ENCODE data around the gene CGB3. TPM values are rescaled to one million over a fixed set of nuclear protein-coding genes. Genes with fewer than 3 reads are reported as not detected.
"Not testable (repeated sequence)": the region's sequence is repeated elsewhere in the genome, so short reads cannot be mapped to it uniquely, and the experiment has no call there.

The CGB3 gene
- total RNA-seq, 1 experiment from 2014 or later = not detected

DNA sequence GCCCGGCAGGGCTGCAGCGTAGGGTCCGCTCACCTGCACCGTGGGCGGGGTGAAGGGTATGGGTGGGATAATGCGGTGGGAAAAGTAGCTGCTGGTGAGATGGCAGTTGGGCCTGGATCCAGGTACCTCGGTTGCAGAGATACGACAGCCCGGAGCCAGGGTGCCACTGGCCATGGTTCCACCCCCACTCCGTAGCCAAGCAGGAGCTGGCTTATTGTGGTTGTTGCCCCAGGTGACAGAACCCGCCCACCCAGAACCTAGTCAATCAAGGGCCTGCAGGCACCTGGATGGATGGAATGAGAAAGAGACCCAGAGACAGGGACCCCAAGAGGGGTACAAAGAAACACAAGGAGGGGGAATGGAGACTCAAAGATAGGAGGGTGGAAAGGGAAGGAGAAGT lies 3.8 kb downstream of the CGB3 start:
- ChIA-PET POLR2A (no interaction called here), CTCF (no interaction called here)
- Histone ChIP-seq H3K36me3 (ENCODE audit: control insufficient read depth, insufficient read depth, low read length) (no peaks in the 10 kb centered on the region), H3K9me3 (ENCODE audit: control insufficient read depth, insufficient read depth, low read depth, low read length) (no peaks in the 10 kb centered on the region), H3K27me3 (ENCODE audit: control insufficient read depth, insufficient read depth, low read length) (no peaks in the 10 kb centered on the region), H3K4me3 (ENCODE audit: low read depth in 2 of 2, low read length in 2 of 2) (no peak overlapping the region), H3K27ac (ENCODE audit: low read length) (no peak overlapping the region), H3K4me1 (ENCODE audit: control insufficient read depth, insufficient read depth, low read length) (no peaks in the 10 kb centered on the region; the same call in 1 of the 2 replicates)
- in situ Hi-C loops (cut with HindIII; ENCODE audit: low pct_unique_long_range_greater_than_20kb, low sequenced_read_pairs) (no loop called here), intact Hi-C loops (cut with micrococcal nuclease; ENCODE audit: unreplicated experiment) (no loop called here)
- no peak for DNase-seq (ENCODE audit: low read depth, low spot score)
- TF ChIP-seq, protein P1, sequence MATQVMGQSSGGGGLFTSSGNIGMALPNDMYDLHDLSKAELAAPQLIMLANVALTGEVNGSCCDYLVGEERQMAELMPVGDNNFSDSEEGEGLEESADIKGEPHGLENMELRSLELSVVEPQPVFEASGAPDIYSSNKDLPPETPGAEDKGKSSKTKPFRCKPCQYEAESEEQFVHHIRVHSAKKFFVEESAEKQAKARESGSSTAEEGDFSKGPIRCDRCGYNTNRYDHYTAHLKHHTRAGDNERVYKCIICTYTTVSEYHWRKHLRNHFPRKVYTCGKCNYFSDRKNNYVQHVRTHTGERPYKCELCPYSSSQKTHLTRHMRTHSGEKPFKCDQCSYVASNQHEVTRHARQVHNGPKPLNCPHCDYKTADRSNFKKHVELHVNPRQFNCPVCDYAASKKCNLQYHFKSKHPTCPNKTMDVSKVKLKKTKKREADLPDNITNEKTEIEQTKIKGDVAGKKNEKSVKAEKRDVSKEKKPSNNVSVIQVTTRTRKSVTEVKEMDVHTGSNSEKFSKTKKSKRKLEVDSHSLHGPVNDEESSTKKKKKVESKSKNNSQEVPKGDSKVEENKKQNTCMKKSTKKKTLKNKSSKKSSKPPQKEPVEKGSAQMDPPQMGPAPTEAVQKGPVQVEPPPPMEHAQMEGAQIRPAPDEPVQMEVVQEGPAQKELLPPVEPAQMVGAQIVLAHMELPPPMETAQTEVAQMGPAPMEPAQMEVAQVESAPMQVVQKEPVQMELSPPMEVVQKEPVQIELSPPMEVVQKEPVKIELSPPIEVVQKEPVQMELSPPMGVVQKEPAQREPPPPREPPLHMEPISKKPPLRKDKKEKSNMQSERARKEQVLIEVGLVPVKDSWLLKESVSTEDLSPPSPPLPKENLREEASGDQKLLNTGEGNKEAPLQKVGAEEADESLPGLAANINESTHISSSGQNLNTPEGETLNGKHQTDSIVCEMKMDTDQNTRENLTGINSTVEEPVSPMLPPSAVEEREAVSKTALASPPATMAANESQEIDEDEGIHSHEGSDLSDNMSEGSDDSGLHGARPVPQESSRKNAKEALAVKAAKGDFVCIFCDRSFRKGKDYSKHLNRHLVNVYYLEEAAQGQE (IDR thresholded peaks at IDR 0.05; ENCODE audit: insufficient read depth in 1 of 2, low read depth in 2 of 2, low read length in 1 of 2) = no peak
- no peak for TF ChIP-seq TCF7L2 (IDR thresholded peaks at IDR 0.05; ENCODE audit: low read depth, low read length)
- no peak for ATAC-seq
- no TSS peak for BruUV-seq (replicated peaks)

DNA sequence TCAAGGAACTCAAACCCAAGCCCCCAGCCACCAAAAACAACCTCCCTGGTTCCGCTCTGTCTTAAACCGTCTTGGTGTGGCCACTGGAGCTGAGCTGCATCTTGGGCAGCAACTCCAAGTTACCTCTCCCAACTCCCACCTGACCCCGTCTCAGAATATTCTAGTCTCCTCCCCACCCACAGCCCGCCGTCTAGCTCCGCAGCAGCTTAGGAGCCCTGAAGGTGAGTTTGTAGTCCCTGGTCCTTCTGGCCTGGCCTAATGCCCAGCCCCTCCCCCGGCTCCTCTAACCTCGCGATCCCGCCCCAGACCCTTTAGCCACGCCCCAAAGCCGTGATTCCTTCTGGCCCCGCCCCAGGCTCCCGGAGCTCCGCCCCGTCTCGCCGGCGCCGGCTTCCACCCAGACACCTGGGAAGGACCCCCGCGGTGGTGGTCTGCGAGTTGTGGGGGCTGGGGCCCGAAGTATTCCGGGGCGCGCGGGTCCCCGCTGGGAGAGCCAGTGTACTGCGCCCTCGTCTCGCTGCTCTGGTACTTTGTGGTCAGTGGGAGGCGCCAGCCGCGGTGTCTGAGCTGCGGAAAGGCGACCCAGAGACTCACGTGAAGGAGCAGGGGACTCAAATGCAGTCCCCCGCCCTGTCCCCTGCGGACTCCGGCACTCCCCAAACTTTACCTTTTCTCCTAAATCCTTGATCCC lies 4.7 kb downstream of the CGB3 start:
- DNase-seq (ENCODE audit: low read depth, low spot score) (no peak), ATAC-seq (peak; percentile 74)
- ChIA-PET CTCF (no interaction called here), POLR2A (interaction anchor here (0.6 to 0.7 kb wide), 3 partner anchors 37 to 999 kb away, joined by 4 to 13 read pairs (median 5); no protein-coding TSS in a partner anchor)
- no peaks in the 10 kb centered on the region for H3K9me3 ChIP-seq (ENCODE audit: control insufficient read depth, insufficient read depth, low read depth, low read length)
- peak overlapping the region; percentile 72 for H3K27ac ChIP-seq (ENCODE audit: low read length)
- H3K4me3 ChIP-seq (ENCODE audit: low read depth in 2 of 2, low read length in 2 of 2) = peak overlapping the region; percentile 43 to 51
- no peaks in the 10 kb centered on the region; the same call in 1 of the 2 replicates for H3K4me1 ChIP-seq (ENCODE audit: control insufficient read depth, insufficient read depth, low read length)
- TF ChIP-seq, protein P1 (IDR thresholded peaks at IDR 0.05; ENCODE audit: insufficient read depth in 1 of 2, low read depth in 2 of 2, low read length in 1 of 2) = no peak
- TF ChIP-seq TCF7L2 (IDR thresholded peaks at IDR 0.05; ENCODE audit: low read depth, low read length) (no peak), SIN3A (IDR thresholded peaks at IDR 0.05; ENCODE audit: borderline replicate concordance, insufficient read depth, low read depth, low read length) (no peak), POLR2AphosphoS5 (IDR thresholded peaks at IDR 0.05; ENCODE audit: low read depth, low read length) (no peak)
- TF ChIP-seq, protein P2, sequence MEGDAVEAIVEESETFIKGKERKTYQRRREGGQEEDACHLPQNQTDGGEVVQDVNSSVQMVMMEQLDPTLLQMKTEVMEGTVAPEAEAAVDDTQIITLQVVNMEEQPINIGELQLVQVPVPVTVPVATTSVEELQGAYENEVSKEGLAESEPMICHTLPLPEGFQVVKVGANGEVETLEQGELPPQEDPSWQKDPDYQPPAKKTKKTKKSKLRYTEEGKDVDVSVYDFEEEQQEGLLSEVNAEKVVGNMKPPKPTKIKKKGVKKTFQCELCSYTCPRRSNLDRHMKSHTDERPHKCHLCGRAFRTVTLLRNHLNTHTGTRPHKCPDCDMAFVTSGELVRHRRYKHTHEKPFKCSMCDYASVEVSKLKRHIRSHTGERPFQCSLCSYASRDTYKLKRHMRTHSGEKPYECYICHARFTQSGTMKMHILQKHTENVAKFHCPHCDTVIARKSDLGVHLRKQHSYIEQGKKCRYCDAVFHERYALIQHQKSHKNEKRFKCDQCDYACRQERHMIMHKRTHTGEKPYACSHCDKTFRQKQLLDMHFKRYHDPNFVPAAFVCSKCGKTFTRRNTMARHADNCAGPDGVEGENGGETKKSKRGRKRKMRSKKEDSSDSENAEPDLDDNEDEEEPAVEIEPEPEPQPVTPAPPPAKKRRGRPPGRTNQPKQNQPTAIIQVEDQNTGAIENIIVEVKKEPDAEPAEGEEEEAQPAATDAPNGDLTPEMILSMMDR (IDR thresholded peaks at IDR 0.05) = no peak
- BruUV-seq (replicated peaks) = no TSS peak
- intact Hi-C loops (cut with micrococcal nuclease; ENCODE audit: unreplicated experiment) = no loop called here
- H3K27me3 ChIP-seq (ENCODE audit: control insufficient read depth, insufficient read depth, low read length) = no peaks in the 10 kb centered on the region
- H3K36me3 ChIP-seq (ENCODE audit: control insufficient read depth, insufficient read depth, low read length) = no peaks in the 10 kb centered on the region
- in situ Hi-C loops (cut with HindIII; ENCODE audit: low pct_unique_long_range_greater_than_20kb, low sequenced_read_pairs) = no loop called here

DNA sequence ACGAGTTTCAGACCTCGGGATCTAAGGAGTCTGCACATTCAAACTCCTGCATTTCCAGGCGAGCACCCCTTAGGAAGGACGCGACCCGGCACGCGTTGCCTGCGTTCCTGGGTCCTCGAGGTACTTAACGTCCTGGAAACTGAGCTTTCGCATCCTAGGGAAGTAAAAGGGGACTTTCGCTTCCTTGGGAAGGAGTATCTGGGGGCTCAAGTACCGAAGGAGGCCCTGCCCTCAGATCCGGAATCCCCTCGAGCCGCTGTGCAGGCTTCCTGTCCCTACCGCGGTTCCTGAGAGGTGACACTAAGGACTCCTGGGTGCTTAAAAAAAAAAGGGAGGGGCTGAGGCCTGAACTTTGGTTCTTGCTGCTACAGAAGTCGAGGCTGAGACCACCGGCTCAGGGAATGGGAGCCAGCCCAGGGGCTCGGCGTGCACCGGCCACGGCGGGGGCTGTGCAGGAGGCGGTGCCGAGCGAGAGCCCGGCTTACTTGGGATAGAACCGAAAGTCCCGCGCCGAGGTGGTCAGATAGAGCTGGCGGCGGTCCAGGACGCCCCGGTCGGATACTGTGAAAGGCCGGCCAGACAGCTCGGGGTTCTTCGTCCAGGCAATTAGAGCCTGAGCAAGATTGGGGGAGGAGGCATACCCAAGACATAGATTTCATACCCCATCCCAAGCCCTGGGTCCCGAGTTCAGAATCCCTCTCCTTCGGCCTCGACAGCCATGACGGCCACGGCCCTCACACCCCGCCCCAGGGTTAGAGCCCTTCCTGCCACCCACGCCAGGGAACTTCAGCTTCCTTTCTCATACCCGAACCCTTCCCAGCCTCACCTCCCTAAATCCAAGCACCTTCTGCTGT lies 5.5 kb downstream of the CGB3 start:
- H3K27me3 ChIP-seq (ENCODE audit: control insufficient read depth, insufficient read depth, low read length); in situ Hi-C loops (cut with HindIII; ENCODE audit: low pct_unique_long_range_greater_than_20kb, low sequenced_read_pairs); DNase-seq (ENCODE audit: low read depth, low spot score); H3K4me1 ChIP-seq (ENCODE audit: control insufficient read depth, insufficient read depth, low read length); BruUV-seq (replicated peaks); H3K9me3 ChIP-seq (ENCODE audit: control insufficient read depth, insufficient read depth, low read depth, low read length); intact Hi-C loops (cut with micrococcal nuclease; ENCODE audit: unreplicated experiment); H3K36me3 ChIP-seq (ENCODE audit: control insufficient read depth, insufficient read depth, low read length): not testable (repeated sequence)
- ChIA-PET CTCF (interaction anchor here (0.7 kb wide), 2 partner anchors 40 to 190 kb away, joined by 3 to 4 read pairs; no protein-coding TSS in a partner anchor), POLR2A (interaction anchor here (0.6 kb wide), 1 partner anchor 38 kb away, joined by 4 read pairs; no protein-coding TSS in a partner anchor)
- H3K4me3 ChIP-seq (ENCODE audit: low read depth in 2 of 2, low read length in 2 of 2) = peak overlapping the region; percentile 43 to 51
- ATAC-seq = peak; percentile 8
- peak overlapping the region; percentile 72 for H3K27ac ChIP-seq (ENCODE audit: low read length)

All from Panc1 (cell line).